OCI-LY7 (cell line): Measurements from ENCODE around the gene DCC. TPM values are rescaled to one million over a fixed set of nuclear protein-coding genes. Genes with fewer than 3 reads are reported as not detected.

Source experiments
- BruUV-seq: library from RNA; stranded (reverse); fragments of 400-500 nt; replicated peaks from 2 replicates; lab custom pipeline; 2021; lab: Mats Ljungman, UMichigan
- CTCF ChIA-PET: fragments of 300-600 bp; sonication (Branson Sonifier 250); formaldehyde crosslinking; loops from one replicate; lab custom pipeline; 2022; ENCODE audit warnings: antibody characterized with exemption; ENCODE audit not compliant: unreplicated experiment; lab: Charles Lee
- POLR2A ChIA-PET: fragments of 300-600 bp; sonication (Branson Sonifier 250); formaldehyde crosslinking; loops from one replicate; lab custom pipeline; 2022; ENCODE audit warnings: antibody characterized with exemption; lab: Charles Lee
- DNase-seq: peaks from one replicate; pipeline ENCODE4 v3.0.0-alpha.2; 2015; ENCODE audit warnings: low spot score
- H2AFZ ChIP-seq: fragments of 200-600 bp; sonication (generic), shearing (Covaris generic); 2 replicates; pipeline ENCODE4 v1.6.1; 2014; ENCODE audit warnings: mild to moderate bottlenecking, antibody characterized with exemption, low read length, moderate library complexity
- H3K27ac ChIP-seq: fragments of 200-600 bp; sonication (generic); 2 replicates; pipeline ENCODE4 v1.5.1; 2014; ENCODE audit warnings: mixed run types, low read depth, mild to moderate bottlenecking, moderate library complexity, low read length, inconsistent platforms; ENCODE audit not compliant: poor library complexity, severe bottlenecking
- H3K36me3 ChIP-seq: fragments of 200-600 bp; sonication (generic); 2 replicates; pipeline ENCODE4 v1.6.1; 2014; ENCODE audit warnings: mild to moderate bottlenecking, antibody characterized with exemption, low read length, moderate library complexity, mixed read lengths; ENCODE audit not compliant: insufficient read depth
- H3K4me1 ChIP-seq: fragments of 200-600 bp; sonication (generic); 2 replicates; pipeline ENCODE4 v1.5.1; 2014; ENCODE audit warnings: mild to moderate bottlenecking, low read length; ENCODE audit not compliant: insufficient read depth, poor library complexity, severe bottlenecking
- H3K4me2 ChIP-seq: fragments of 200-600 bp; sonication (generic); 2 replicates; pipeline ENCODE4 v1.6.1; 2014; ENCODE audit warnings: mild to moderate bottlenecking, low read length
- H3K4me3 ChIP-seq: fragments of 200-600 bp; sonication (generic); 2 replicates; pipeline ENCODE4 v1.5.1; 2014; ENCODE audit warnings: mild to moderate bottlenecking, low read depth, low read length; ENCODE audit not compliant: poor library complexity, severe bottlenecking
- H3K79me2 ChIP-seq: fragments of 200-600 bp; sonication (generic); 2 replicates; pipeline ENCODE4 v1.6.1; 2016; ENCODE audit warnings: low read depth, mild to moderate bottlenecking, low read length, moderate library complexity, mixed read lengths; ENCODE audit not compliant: insufficient read depth
- H3K9me2 ChIP-seq: fragments of 200-600 bp; sonication (generic); 2 replicates; pipeline ENCODE4 v1.6.1; 2016; ENCODE audit warnings: mild to moderate bottlenecking, low read length, mixed read lengths; ENCODE audit not compliant: insufficient read depth
- H3K9me3 ChIP-seq: fragments of 200-600 bp; sonication (generic); 2 replicates; pipeline ENCODE4 v1.6.1; 2014; ENCODE audit warnings: mild to moderate bottlenecking, mixed run types, low read length, mixed read lengths
- H4K20me1 ChIP-seq: fragments of 200-600 bp; sonication (generic); 2 replicates; pipeline ENCODE4 v1.6.1; 2014; ENCODE audit warnings: mild to moderate bottlenecking, antibody characterized with exemption, low read length, moderate library complexity, mixed read lengths; ENCODE audit not compliant: insufficient read depth
- EZH2phosphoT487 ChIP-seq: fragments of 200-600 bp; sonication (generic); IDR thresholded peaks from 2 replicates; pipeline ENCODE4 v1.6.1; 2018; ENCODE audit warnings: low read depth, borderline replicate concordance, mild to moderate bottlenecking, mixed run types, antibody characterized with exemption, low read length, moderate library complexity, mixed read lengths
- intact Hi-C: fragments of 100-400 bp; cut with micrococcal nuclease; formaldehyde crosslinking; loops from one replicate; pipeline ENCODE4 v1.10.0; 2022; ENCODE audit not compliant: unreplicated experiment
- total RNA-seq, 2 experiments: library from RNA; depleted of rRNA in 1 of 2; stranded (reverse); fragments of >200 nt in 1 of 2; shearing (Covaris generic) in 1 of 2; gene quantifications; 2 replicates each; pipeline ENCODE4 v1.2.3, GENCODE V29; 2014 to 2022
- TF ChIP-seq, protein P1 (sequence below): fragments of 200-600 bp; sonication (generic); conservative IDR thresholded peaks from 2 replicates; pipeline ENCODE4 v1.5.1; 2014; ENCODE audit warnings: mild to moderate bottlenecking, antibody characterized with exemption, low read length, moderate library complexity, mixed read lengths

DCC gene
- total RNA-seq, 2 experiments from 2014 or later = not detected

- Histone ChIP-seq H3K4me1 (no peaks in the 10 kb centered on the region), H3K79me2 (no peaks in the 10 kb centered on the region), H3K27ac (no peak overlapping the region), H4K20me1 (no peaks in the 10 kb centered on the region), H3K9me3 (no peaks in the 10 kb centered on the region), H3K9me2 (no peaks in the 10 kb centered on the region), H2AFZ (no peak overlapping the region), H3K4me2 (no peak overlapping the region), H3K36me3 (no peaks in the 10 kb centered on the region), H3K4me3 (no peak overlapping the region)
- DNase-seq = no peak
- no peak for TF ChIP-seq EZH2phosphoT487
- TF ChIP-seq, protein P1, sequence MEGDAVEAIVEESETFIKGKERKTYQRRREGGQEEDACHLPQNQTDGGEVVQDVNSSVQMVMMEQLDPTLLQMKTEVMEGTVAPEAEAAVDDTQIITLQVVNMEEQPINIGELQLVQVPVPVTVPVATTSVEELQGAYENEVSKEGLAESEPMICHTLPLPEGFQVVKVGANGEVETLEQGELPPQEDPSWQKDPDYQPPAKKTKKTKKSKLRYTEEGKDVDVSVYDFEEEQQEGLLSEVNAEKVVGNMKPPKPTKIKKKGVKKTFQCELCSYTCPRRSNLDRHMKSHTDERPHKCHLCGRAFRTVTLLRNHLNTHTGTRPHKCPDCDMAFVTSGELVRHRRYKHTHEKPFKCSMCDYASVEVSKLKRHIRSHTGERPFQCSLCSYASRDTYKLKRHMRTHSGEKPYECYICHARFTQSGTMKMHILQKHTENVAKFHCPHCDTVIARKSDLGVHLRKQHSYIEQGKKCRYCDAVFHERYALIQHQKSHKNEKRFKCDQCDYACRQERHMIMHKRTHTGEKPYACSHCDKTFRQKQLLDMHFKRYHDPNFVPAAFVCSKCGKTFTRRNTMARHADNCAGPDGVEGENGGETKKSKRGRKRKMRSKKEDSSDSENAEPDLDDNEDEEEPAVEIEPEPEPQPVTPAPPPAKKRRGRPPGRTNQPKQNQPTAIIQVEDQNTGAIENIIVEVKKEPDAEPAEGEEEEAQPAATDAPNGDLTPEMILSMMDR = no peak
- ChIA-PET CTCF (no interaction called here), POLR2A (no interaction called here)
- intact Hi-C loops = no loop called here
- BruUV-seq = no TSS peak
These were observed 529.4 kb downstream of the DCC start for GRCh38 chr18:52869349-52869923.

DNA sequence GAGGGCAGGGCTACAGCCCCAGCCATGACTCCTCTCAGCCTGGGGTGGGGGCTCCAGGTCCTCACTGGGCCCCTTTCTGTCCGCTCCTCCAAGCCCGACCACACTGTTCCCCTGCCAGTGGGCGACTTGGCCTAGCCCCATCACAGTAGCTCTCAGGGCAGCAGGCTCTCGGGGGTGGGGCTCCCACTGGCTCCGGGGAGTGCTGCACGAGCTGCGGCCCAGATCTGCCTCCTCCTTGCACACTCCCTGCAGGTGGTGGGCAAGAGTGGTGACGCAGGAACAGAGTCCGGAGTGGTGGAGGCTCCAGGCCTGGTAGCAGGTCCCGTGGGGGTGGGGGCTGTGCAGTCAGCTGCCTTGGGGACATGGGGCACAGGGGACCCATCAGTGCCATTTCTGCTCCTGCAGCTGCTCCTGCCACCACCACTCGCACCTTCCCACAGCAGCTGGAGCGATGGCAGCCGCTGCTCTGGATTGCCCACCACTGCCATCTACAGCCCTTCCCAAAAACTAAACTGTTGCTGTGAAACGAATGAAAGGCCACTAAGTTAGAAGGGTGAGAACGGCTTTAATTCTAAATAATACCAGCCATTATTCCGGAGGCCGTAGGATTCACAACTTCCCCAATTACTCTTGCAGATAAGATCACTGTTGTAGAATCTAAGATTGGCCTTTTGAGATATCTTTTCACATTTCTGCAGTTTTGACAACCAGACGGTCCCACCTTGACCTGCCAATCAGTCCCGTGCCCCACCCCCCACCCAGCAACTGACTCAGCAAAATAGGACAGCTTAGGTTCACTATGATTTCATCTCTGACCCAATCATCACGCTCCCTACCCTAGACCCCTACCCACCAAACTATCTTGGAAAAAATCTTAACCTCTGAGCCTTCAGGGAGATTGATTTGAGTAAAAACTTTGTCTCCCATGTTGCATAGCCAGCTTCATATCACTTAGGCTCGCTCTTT lies 530.2 kb downstream of the DCC start:
- Histone ChIP-seq H2AFZ (no peak overlapping the region), H3K79me2 (no peaks in the 10 kb centered on the region), H3K9me2 (no peaks in the 10 kb centered on the region), H4K20me1 (no peaks in the 10 kb centered on the region), H3K36me3 (no peaks in the 10 kb centered on the region), H3K4me3 (no peak overlapping the region), H3K9me3 (no peaks in the 10 kb centered on the region), H3K4me1 (no peaks in the 10 kb centered on the region), H3K27ac (no peak overlapping the region), H3K4me2 (no peak overlapping the region)
- no TSS peak for BruUV-seq
- DNase-seq = no peak
- intact Hi-C loops = no loop called here
- CTCF ChIA-PET = no interaction called here
- POLR2A ChIA-PET = no interaction called here
- no peak for TF ChIP-seq EZH2phosphoT487
- TF ChIP-seq, protein P1 = no peak

GRCh38 chr18:52874774-52875173 lies 534.8 kb downstream of the DCC start:
- Histone ChIP-seq H3K9me2 (no peaks in the 10 kb centered on the region), H3K4me1 (no peaks in the 10 kb centered on the region), H3K36me3 (no peaks in the 10 kb centered on the region), H3K4me3 (no peak overlapping the region), H3K27ac (no peak overlapping the region), H3K9me3 (no peaks in the 10 kb centered on the region), H4K20me1 (no peaks in the 10 kb centered on the region), H3K79me2 (no peaks in the 10 kb centered on the region), H3K4me2 (no peak overlapping the region), H2AFZ (no peak overlapping the region)
- CTCF ChIA-PET = no interaction called here
- BruUV-seq = no TSS peak
- POLR2A ChIA-PET = no interaction called here
- TF ChIP-seq EZH2phosphoT487 = no peak
- TF ChIP-seq, protein P1 = no peak
- intact Hi-C loops = no loop called here
- no peak for DNase-seq
